Measurements from ENCODE around the gene KLHL40.

- TF ChIP-seq CTCF (IDR thresholded peaks at IDR 0.05; ENCODE audit: insufficient read depth, low read depth, low read length), result no peak
- TF ChIP-seq EZH2 (IDR thresholded peaks at IDR 0.05; ENCODE audit: insufficient read depth, low read length), result no peak
Observed at GRCh38 chr3:42710323-42711021, 25.1 kb downstream of the KLHL40 start.
